GM13976 (cell line): ENCODE data around the gene TENT5C.

Source experiments
- DNase-seq: peaks from one replicate; pipeline ENCODE4 v3.0.0; 2012; ENCODE audit warnings: low spot score
- in situ Hi-C: fragments of 300-500 bp; cut with MboI; formaldehyde crosslinking; loops from one replicate; pipeline ENCODE4 v1.12.0; 2022; ENCODE audit warnings: low sequenced_read_pairs, mixed read lengths, inconsistent platforms; ENCODE audit not compliant: unreplicated experiment
- TF ChIP-seq, protein P1 (sequence below): IDR thresholded peaks from 2 replicates; pipeline ENCODE4 v1.5.1; 2012; ENCODE audit warnings: borderline replicate concordance, mild to moderate bottlenecking; ENCODE audit not compliant: insufficient read depth; ENCODE audit errors: extremely low read depth, missing control alignments, control extremely low read depth

Gene TENT5C

DNA sequence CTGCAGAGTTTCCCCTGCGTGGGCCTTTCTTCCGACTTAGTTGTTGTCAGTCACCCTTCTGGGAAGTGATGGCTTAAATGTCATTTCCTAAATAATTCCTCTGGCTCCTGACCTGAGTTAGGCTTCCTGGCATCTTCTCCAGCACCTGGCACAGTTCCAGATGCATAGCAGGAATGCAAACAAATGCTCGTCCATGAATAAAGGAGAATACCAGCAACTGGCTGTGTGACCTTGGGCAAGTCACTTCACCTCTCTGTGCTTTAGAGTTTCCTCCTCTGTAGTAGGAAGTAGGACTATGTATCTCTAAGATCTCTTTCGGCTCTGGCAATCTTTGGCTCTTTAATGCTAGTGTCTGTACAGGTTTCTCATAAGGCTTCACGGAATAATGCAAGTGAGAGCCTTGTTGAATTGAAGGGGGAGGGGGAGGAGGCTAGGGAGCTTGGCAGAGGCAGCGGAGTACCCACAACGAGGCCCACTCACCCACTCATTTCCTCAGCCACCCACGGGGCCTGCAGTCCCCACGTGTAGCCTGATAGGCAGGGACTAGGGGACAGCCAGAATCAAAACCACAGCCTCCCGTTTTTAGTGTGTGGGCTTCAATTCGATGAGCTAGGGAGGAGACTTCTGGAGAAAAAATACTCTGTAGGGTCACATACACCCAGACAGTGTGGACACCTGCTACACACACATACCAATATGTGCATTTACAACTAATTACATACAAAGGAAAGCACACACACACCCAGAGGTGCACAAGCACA is 48.1 kb downstream of the TENT5C start:
- in situ Hi-C loops: no loop called here
- DNase-seq: no peak
- TF ChIP-seq, protein P1, sequence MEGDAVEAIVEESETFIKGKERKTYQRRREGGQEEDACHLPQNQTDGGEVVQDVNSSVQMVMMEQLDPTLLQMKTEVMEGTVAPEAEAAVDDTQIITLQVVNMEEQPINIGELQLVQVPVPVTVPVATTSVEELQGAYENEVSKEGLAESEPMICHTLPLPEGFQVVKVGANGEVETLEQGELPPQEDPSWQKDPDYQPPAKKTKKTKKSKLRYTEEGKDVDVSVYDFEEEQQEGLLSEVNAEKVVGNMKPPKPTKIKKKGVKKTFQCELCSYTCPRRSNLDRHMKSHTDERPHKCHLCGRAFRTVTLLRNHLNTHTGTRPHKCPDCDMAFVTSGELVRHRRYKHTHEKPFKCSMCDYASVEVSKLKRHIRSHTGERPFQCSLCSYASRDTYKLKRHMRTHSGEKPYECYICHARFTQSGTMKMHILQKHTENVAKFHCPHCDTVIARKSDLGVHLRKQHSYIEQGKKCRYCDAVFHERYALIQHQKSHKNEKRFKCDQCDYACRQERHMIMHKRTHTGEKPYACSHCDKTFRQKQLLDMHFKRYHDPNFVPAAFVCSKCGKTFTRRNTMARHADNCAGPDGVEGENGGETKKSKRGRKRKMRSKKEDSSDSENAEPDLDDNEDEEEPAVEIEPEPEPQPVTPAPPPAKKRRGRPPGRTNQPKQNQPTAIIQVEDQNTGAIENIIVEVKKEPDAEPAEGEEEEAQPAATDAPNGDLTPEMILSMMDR: no peak

DNA sequence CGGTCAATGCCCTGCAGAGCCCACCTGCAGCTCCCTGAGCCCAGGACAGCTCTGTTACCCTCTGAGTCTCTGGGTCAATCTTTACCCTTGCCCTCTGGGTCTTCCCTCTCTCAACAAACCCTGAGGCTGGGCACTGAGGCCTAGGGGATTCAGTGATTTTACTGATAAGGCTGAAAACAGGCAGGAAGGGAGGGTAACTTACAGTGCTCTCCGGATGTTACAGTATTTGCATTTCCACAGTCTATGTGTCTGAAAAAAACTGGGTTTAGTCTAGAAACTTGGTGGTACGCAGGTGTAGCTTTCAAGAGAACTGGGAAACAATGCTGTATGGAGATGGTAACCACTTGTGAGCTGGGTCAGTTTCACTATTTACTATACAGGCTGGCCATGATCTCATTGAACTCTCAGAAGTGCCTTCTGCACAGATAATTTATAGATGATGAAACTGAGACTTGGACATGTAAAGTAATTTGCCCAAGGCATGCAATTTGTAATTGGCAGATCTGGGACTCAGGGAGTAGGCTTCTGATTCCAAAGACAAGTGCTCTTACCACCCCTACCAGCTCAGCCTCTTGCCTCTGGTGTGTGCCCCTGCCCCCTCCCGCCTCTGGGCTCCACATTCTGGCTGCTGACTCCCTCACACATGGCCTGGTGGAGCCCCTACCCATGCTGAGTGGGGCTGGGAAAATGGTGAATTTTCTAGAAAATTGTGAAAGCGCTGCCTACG is 48.8 kb downstream of the TENT5C start:
- TF ChIP-seq, protein P1: no peak
- DNase-seq: peak; percentile 74
- in situ Hi-C loops: no loop called here

DNA sequence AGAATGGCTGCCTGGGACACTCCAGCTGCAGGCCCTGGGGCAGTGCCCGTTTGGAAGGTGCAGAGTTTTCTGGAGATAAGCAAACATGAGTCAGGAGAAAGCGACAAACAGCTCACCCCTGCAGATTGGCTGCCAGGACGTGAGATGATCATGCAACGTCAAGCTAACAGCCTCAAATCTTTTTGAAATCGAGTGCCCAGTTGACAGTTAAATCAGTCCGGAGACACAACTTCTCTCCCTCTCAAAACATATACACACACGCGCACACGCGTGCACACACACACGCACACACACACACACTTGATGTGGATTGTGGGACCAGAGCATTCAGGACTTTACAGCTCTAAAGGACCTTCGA is 49.4 kb downstream of the TENT5C start:
- in situ Hi-C loops: no loop called here
- DNase-seq: no peak
- TF ChIP-seq, protein P1: no peak

DNA sequence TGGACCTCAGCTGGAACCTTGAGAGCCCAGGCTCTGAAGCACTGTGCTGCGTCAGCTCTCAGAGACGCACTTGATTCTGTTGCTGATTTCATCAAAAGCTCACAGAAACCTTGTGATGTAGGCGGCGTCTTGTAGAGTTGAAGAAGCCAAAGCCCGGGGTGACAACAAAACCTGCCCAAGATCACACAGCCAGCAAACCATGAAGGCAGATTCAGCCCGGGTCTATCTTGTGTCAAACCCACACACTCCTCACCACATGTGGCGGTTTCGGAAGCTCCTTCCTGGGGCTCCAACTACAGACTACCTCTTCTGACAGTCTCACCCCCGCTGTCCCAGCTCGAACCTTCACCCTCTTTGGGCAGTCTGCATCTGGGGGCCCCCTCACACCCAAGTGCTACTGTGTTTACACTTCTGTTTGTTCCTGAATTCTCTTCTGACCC is 50.4 kb downstream of the TENT5C start:
- in situ Hi-C loops: no loop called here
- TF ChIP-seq, protein P1: no peak
- DNase-seq: peak; percentile 55

DNA sequence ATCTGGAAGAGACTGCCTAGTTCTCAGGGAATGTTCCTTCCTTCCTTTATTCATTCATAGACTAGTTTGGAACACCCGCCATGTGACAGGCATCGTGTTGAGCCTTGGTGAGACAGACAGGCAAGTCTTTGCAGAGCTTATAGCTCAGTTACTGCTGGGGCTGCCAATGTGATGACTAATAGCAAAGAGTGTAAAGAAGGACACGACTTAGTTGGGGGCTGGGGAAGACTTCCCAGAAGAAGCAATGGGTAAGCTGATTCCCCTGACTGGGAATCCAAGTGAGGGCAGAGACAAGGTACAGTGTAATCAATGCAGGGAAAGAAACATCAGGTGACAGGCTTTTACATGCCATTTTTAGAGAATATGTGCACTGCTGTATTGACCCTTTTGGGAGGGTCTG is 51.2 kb downstream of the TENT5C start:
- TF ChIP-seq, protein P1: no peak
- in situ Hi-C loops: no loop called here
- no peak for DNase-seq

DNA sequence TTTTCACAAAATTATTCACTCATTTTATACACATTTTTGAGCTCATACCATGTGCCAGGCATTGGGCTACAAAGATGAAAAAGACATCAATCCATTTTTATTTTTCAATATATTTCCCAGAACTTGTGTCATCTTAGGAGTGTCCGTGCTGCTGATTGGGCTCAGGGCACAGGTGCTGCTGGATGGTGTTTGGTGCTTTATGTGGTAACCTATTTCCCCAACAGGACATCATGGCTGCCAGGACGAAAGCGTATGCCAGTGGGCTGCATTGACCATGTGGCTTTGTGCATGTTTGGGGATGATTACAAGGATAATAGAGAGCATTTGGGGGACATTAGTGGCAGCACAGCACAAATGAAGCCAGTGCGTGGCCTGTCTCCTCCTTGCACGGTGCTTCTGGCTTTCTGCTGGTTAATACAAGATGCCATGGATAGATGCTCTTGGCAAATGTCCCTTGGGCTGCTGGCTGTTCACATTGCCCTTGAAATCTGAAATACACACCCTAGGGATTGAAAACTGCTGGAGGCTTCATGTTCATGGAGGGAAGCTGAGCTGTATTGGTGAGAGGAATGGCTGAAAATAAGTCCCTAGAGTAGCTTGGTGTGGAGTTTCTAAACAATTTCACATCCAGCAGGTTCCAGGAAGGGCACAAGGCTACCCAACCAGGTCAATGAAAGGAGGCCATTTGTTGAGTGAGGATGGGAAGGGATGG is 52.3 kb downstream of the TENT5C start:
- DNase-seq: no peak
- in situ Hi-C loops: no loop called here
- TF ChIP-seq, protein P1: no peak
